GM12878 (cell line): ENCODE results near the gene SCARB2. TPM values are rescaled to one million over a fixed set of nuclear protein-coding genes. Genes with fewer than 3 reads are reported as not detected.

Experiments
- ATAC-seq: fragments of 200-7000 bp; cut with Tn5 transposase; 3 replicates; pipeline ENCODE4 v1.9.1; 2020; ENCODE audit warnings: mild to moderate bottlenecking, moderate library complexity
- BruUV-seq: library from RNA; stranded (reverse); fragments of 400-500 nt; replicated peaks from 2 replicates; lab custom pipeline; 2021; lab: Mats Ljungman, UMichigan
- CTCF ChIA-PET: fragments of 300-600 bp; sonication (Branson Sonifier 250); formaldehyde crosslinking; extraction: SDS; loops from one replicate; lab custom pipeline; 2021; ENCODE audit warnings: inconsistent platforms; lab: Yijun Ruan, JAX
- POLR2A ChIA-PET: fragments of 350-600 bp; formaldehyde crosslinking; extraction: SDS; loops from one replicate; lab custom pipeline; 2021; ENCODE audit warnings: inconsistent platforms; lab: Charles Lee
- RAD21 ChIA-PET: fragments of 300-600 bp; sonication (Branson Sonifier 250); formaldehyde crosslinking; loops from one replicate; lab custom pipeline; 2023; ENCODE audit warnings: antibody characterized with exemption; ENCODE audit not compliant: unreplicated experiment; lab: Charles Lee
- SMC1A ChIA-PET: fragments of 300-600 bp; sonication (Branson Sonifier 250); formaldehyde crosslinking; loops from one replicate; lab custom pipeline; 2023; ENCODE audit not compliant: unreplicated experiment, uncharacterized antibody; lab: Charles Lee
- DNase-seq: peaks from one replicate; pipeline ENCODE4 v3.0.0-alpha.2; 2011; ENCODE audit warnings: low read depth, low spot score
- FAIRE-seq: peaks from 3 replicates; lab custom pipeline; 2011; peaks lifted over from hg19 to GRCh38; lab: Jason Lieb, UNC
- H2AFZ ChIP-seq: 2 replicates; pipeline ENCODE4 v1.6.0; 2011; ENCODE audit warnings: low read depth, low read length, control low read depth; ENCODE audit not compliant: control insufficient read depth
- H3K27ac ChIP-seq: 2 replicates; pipeline ENCODE4 v1.5.1; 2011; ENCODE audit warnings: control low read depth; ENCODE audit not compliant: control insufficient read depth, insufficient read depth
- H3K27me3 ChIP-seq, 2 experiments: replicated peaks in 1 of 2; 2 replicates each; pipeline versions ENCODE4 v1.6.0 to v1.6.1; 2011; ENCODE audit warnings: low read length in 1 of 2; ENCODE audit not compliant: control insufficient read depth in 2 of 2, insufficient read depth in 2 of 2
- H3K36me3 ChIP-seq, 2 experiments: 2 replicates each; pipeline ENCODE4 v1.5.1; 2011; ENCODE audit warnings: low read length in 1 of 2; ENCODE audit not compliant: control insufficient read depth in 2 of 2, insufficient read depth in 2 of 2
- H3K4me1 ChIP-seq: 2 replicates; pipeline ENCODE4 v1.6.1; 2011; ENCODE audit warnings: mild to moderate bottlenecking, low read length, moderate library complexity, mixed read lengths; ENCODE audit not compliant: control insufficient read depth, insufficient read depth
- H3K4me2 ChIP-seq: 2 replicates; pipeline ENCODE4 v1.6.0; 2011; ENCODE audit warnings: control low read depth; ENCODE audit not compliant: control insufficient read depth, insufficient read depth
- H3K4me3 ChIP-seq: fragments of 200-600 bp; sonication (generic); 2 replicates; pipeline ENCODE4 v1.5.1; 2016
- H3K79me2 ChIP-seq: 2 replicates; pipeline ENCODE4 v1.6.0; 2011; ENCODE audit warnings: low read length; ENCODE audit not compliant: control insufficient read depth, insufficient read depth
- H3K9ac ChIP-seq: 2 replicates; pipeline ENCODE4 v1.8.0; 2011; ENCODE audit warnings: low read length, control low read depth, mixed read lengths; ENCODE audit not compliant: control insufficient read depth, insufficient read depth
- H3K9me3 ChIP-seq: replicated peaks from 3 replicates; pipeline ENCODE4 v1.5.1; 2011; ENCODE audit warnings: mild to moderate bottlenecking, low read length; ENCODE audit not compliant: control insufficient read depth, insufficient read depth
- H4K20me1 ChIP-seq: 2 replicates; pipeline ENCODE4 v1.6.0; 2011; ENCODE audit not compliant: control insufficient read depth, insufficient read depth
- BMI1 ChIP-seq: fragments of 450-650 bp; IDR thresholded peaks from 2 replicates; pipeline ENCODE4 v1.6.1; 2016; ENCODE audit warnings: mild to moderate bottlenecking, moderate library complexity, borderline replicate concordance
- CHD1 ChIP-seq: IDR thresholded peaks from 2 replicates; pipeline ENCODE4 v1.6.1; 2012; ENCODE audit warnings: low read depth, low read length, improper control_type of control experiment
- CHD4 ChIP-seq: fragments of 200-600 bp; sonication (generic); IDR thresholded peaks from 2 replicates; pipeline ENCODE4 v1.6.1; 2016; ENCODE audit warnings: mild to moderate bottlenecking
- EGR1 ChIP-seq, 2 experiments: IDR thresholded peaks; 1 replicate in 1 of 2; 2 replicates in 1 of 2; pipeline ENCODE4 v1.6.1; 2011 to 2012; ENCODE audit warnings: low read depth in 2 of 2, low read length in 2 of 2, borderline replicate concordance in 1 of 2, mild to moderate bottlenecking in 1 of 2, moderate library complexity in 1 of 2
- FOXK2 ChIP-seq: fragments of 450-650 bp; IDR thresholded peaks from 2 replicates; pipeline ENCODE4 v1.6.1; 2017; ENCODE audit warnings: mild to moderate bottlenecking, moderate library complexity
- IKZF2 ChIP-seq, 2 experiments: fragments of 450-650 bp; IDR thresholded peaks; 2 replicates each; pipeline ENCODE4 v1.6.1; 2017; ENCODE audit warnings: mild to moderate bottlenecking in 2 of 2, moderate library complexity in 2 of 2
- MEF2A ChIP-seq: IDR thresholded peaks from 2 replicates; pipeline ENCODE4 v1.6.1; 2011; ENCODE audit warnings: low read depth, mild to moderate bottlenecking, low read length, moderate library complexity; ENCODE audit not compliant: insufficient read depth
- NBN ChIP-seq: fragments of 450-650 bp; IDR thresholded peaks from 2 replicates; pipeline ENCODE4 v1.6.1; 2016
- NFIC ChIP-seq: IDR thresholded peaks from 2 replicates; pipeline ENCODE4 v1.6.1; 2012; ENCODE audit warnings: low read depth, mild to moderate bottlenecking, inconsistent platforms, low read length, moderate library complexity
- NFXL1 ChIP-seq: fragments of 450-650 bp; IDR thresholded peaks from 2 replicates; pipeline ENCODE4 v1.6.1; 2017; ENCODE audit warnings: antibody characterized with exemption, mild to moderate bottlenecking, borderline replicate concordance
- PML ChIP-seq: IDR thresholded peaks from 2 replicates; pipeline ENCODE4 v1.6.1; 2012; ENCODE audit warnings: low read length, inconsistent platforms
- RELA ChIP-seq: fragments of 450-650 bp; IDR thresholded peaks from 2 replicates; pipeline ENCODE4 v1.8.0; 2014; ENCODE audit warnings: borderline replicate concordance; ENCODE audit not compliant: partially characterized antibody
- RFX5 ChIP-seq: IDR thresholded peaks from 2 replicates; pipeline ENCODE4 v1.6.1; 2011; ENCODE audit warnings: low read depth, low read length, improper control_type of control experiment
- WGBS: methylation state at CpG from one replicate; pipeline ENCODE4 v1.1.6; 2016; ENCODE audit warnings: low lambda C conversion rate; ENCODE audit not compliant: insufficient replicate concordance, insufficient coverage; ENCODE audit errors: missing lambda C conversion rate; 5-methylcytosine and 5-hydroxymethylcytosine counted together
- in situ Hi-C: fragments of 300-500 bp; cut with MboI; formaldehyde crosslinking; loops from 9 replicates; pipeline ENCODE4 v1.14.3; 2018; ENCODE audit warnings: mixed read lengths
- intact Hi-C: fragments of 100-400 bp; cut with micrococcal nuclease; formaldehyde crosslinking; loops from one replicate; pipeline ENCODE4 v1.14.2; 2022; ENCODE audit not compliant: unreplicated experiment
- polyA plus RNA-seq, 11 experiments: library from polyadenylated mRNA; depleted of rRNA in 4 of 11; unstranded in 6 of 11; stranded (reverse) in 5 of 11; fragments of >200 nt; fragmentation: Nextera tagmentation in 4 of 11; fragmentation: Illumina TruSeq in 1 of 11; extraction: Ambion mirVana in 4 of 11; extraction: Trizol in 1 of 11; gene quantifications; 1 replicate in 1 of 11; 2 replicates in 10 of 11; pipeline versions ENCODE4 v1.2.1 to v1.2.3, GENCODE V29; 2011 to 2016; ENCODE audit warnings: inconsistent platforms in 2 of 11, missing spikeins in 2 of 11, low read depth in 1 of 11
- total RNA-seq, 4 experiments: library from RNA; depleted of rRNA in 3 of 4; stranded (reverse); fragments of >200 nt in 3 of 4; fragmentation: Illumina TruSeq in 1 of 4; extraction: Trizol in 1 of 4; gene quantifications; 2 replicates each; pipeline versions ENCODE4 v1.2.1 to v1.2.3, GENCODE V29; 2013 to 2021
- TF ChIP-seq, protein P1 (sequence below): IDR thresholded peaks from 2 replicates; pipeline ENCODE4 v1.6.1; 2012; ENCODE audit warnings: low read depth, low read length, improper control_type of control experiment
- TF ChIP-seq, protein P2 (sequence below): fragments of 450-650 bp; IDR thresholded peaks from 2 replicates; pipeline ENCODE4 v1.6.1; 2017; ENCODE audit warnings: antibody characterized with exemption, mild to moderate bottlenecking, moderate library complexity

The SCARB2 gene
- total and polyA plus RNA-seq, 10 of the 15 experiments (the other 5 are each of a cell fraction or from before 2014, with no cell fraction given): 2.1 to 11.7 (median 9.5) TPM

DNA sequence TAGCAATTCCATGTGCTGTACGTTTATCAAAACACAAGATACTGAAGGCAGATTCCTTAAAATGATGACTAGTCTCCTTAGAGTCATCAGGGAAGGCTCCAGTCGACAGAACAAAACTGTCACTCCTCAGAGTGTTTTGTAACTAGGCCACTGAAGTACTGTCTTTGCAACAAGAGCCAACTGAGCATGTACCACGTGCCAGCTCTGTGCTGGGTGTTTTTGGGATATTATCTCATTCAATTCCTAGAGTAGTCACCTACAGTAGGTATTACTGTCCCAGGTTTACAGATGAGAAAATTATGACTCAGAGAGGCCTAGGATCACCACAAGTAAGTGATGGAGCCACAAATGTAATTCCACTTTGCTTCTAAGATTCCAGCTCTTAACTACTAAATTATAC is 47.1 kb downstream of the SCARB2 start:
- intact Hi-C loops: no loop called here
- 37% methylated on average over 3 of the region's 3 CpGs for WGBS
- CTCF ChIA-PET: no interaction called here
- ATAC-seq (no peak), DNase-seq (no peak), FAIRE-seq (peak; percentile 31)
- Histone ChIP-seq H3K4me3 (no peak overlapping the region), H3K79me2 (no peaks in the 10 kb centered on the region), H3K36me3 (peaks cover 2 to 6% of the 10 kb centered on the region in 2 experiments), H4K20me1 (no peaks in the 10 kb centered on the region), H3K27me3 (no peaks in the 10 kb centered on the region), H3K4me2 (no peak overlapping the region), H3K9me3 (no peaks in the 10 kb centered on the region), H3K9ac (no peak overlapping the region), H2AFZ (no peak overlapping the region), H3K4me1 (no peaks in the 10 kb centered on the region), H3K27ac (no peak overlapping the region)
- POLR2A ChIA-PET: interaction anchor here (0.6 kb wide), 1 partner anchor 1752 kb away, joined by 3 read pairs; no protein-coding TSS in a partner anchor
- no TSS peak for BruUV-seq
- RAD21 ChIA-PET: no interaction called here
- TF ChIP-seq, protein P1, sequence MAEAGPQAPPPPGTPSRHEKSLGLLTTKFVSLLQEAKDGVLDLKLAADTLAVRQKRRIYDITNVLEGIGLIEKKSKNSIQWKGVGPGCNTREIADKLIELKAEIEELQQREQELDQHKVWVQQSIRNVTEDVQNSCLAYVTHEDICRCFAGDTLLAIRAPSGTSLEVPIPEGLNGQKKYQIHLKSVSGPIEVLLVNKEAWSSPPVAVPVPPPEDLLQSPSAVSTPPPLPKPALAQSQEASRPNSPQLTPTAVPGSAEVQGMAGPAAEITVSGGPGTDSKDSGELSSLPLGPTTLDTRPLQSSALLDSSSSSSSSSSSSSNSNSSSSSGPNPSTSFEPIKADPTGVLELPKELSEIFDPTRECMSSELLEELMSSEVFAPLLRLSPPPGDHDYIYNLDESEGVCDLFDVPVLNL: no peak
- TF ChIP-seq CHD1: no peak
- in situ Hi-C loops: no loop called here
- SMC1A ChIA-PET: no interaction called here

- H3K4me3 ChIP-seq: no peak overlapping the region
- ChIA-PET RAD21 (interaction anchor here (1.0 kb wide), 1 partner anchor 165 kb away, joined by 5 read pairs; no protein-coding TSS in a partner anchor), POLR2A (no interaction called here), CTCF (interaction anchor here (1.2 kb wide), 1 partner anchor 19 kb away, joined by 4 read pairs; no protein-coding TSS in a partner anchor), SMC1A (interaction anchor here (1.8 kb wide), 1 partner anchor 11 kb away, joined by 5 read pairs; the partner anchor contains the start of gene NUP54)
- no peaks in the 10 kb centered on the region for H3K79me2 ChIP-seq
- no peaks in the 10 kb centered on the region for H3K4me1 ChIP-seq
- DNase-seq (no peak), FAIRE-seq (no peak), ATAC-seq (no peak)
- H4K20me1 ChIP-seq: no peaks in the 10 kb centered on the region
- no peak overlapping the region for H3K9ac ChIP-seq
- in situ Hi-C loops (no loop called here), intact Hi-C loops (no loop called here)
- H2AFZ ChIP-seq: no peak overlapping the region
- no peaks in the 10 kb centered on the region for H3K27me3 ChIP-seq
- peaks cover 0 to 6% of the 10 kb centered on the region in 2 experiments; a peak in 2 of 4 replicates for H3K36me3 ChIP-seq
- BruUV-seq: TSS peak; percentile 65
- no peak overlapping the region for H3K4me2 ChIP-seq
- no peaks in the 10 kb centered on the region for H3K9me3 ChIP-seq
- no peak overlapping the region for H3K27ac ChIP-seq
- WGBS: 44% methylated on average over 2 of the region's 2 CpGs
- TF ChIP-seq BMI1: no peak
- no peak for TF ChIP-seq RFX5
- TF ChIP-seq MEF2A: no peak
- no peak for TF ChIP-seq IKZF2 (IDR thresholded peaks at IDR 0.05)
- TF ChIP-seq CHD1: no peak
- TF ChIP-seq RELA: no peak
- TF ChIP-seq NFIC: no peak
- no peak for TF ChIP-seq NFXL1
- TF ChIP-seq EGR1 (IDR thresholded peaks at IDR 0.05; ENCODE audit: borderline replicate concordance in 1 of 2, low read depth in 2 of 2, low read length in 2 of 2): no peak
- no peak for TF ChIP-seq CHD4
- TF ChIP-seq FOXK2: no peak
- TF ChIP-seq NBN: no peak
- TF ChIP-seq, protein P2, sequence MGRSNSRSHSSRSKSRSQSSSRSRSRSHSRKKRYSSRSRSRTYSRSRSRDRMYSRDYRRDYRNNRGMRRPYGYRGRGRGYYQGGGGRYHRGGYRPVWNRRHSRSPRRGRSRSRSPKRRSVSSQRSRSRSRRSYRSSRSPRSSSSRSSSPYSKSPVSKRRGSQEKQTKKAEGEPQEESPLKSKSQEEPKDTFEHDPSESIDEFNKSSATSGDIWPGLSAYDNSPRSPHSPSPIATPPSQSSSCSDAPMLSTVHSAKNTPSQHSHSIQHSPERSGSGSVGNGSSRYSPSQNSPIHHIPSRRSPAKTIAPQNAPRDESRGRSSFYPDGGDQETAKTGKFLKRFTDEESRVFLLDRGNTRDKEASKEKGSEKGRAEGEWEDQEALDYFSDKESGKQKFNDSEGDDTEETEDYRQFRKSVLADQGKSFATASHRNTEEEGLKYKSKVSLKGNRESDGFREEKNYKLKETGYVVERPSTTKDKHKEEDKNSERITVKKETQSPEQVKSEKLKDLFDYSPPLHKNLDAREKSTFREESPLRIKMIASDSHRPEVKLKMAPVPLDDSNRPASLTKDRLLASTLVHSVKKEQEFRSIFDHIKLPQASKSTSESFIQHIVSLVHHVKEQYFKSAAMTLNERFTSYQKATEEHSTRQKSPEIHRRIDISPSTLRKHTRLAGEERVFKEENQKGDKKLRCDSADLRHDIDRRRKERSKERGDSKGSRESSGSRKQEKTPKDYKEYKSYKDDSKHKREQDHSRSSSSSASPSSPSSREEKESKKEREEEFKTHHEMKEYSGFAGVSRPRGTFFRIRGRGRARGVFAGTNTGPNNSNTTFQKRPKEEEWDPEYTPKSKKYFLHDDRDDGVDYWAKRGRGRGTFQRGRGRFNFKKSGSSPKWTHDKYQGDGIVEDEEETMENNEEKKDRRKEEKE: no peak
- no peak for TF ChIP-seq PML
These were observed 53.3 kb downstream of the SCARB2 start for GRCh38 chr4:76160355-76160754.
